Measurements from ENCODE around the gene BCAP31.

The BCAP31 gene

DNA sequence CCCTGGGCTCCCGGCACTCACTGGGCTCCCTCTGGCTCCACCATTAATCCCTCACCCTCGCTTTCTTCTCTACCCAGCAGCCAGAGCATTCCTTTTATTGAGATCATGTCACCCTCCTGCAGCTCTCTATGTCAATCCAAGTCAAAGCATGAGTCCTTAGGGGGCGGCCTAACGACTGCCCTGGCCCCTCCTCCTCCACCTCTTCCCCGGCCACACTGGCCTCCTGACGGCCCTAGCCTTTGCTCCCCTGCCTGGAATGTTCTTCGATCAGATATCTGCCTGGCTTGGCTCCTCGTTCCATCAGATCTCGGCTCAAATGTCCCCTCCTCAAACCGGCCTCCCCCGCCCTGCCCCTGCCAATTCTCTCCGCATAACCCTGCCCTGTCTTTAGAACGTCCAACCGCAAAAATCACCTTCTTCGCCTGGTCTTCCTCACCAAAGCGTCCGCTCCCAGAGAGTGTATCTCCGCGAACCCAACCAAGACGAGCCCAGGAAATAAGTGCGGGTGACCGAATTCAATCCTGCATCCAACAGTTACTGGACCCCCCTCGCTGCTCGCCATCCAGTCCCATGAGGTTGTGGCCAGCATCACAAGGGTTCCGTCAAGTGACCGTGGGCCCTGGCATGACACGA, 49.9 kb downstream of the BCAP31 start:
- DNase-seq, result no peak

DNA sequence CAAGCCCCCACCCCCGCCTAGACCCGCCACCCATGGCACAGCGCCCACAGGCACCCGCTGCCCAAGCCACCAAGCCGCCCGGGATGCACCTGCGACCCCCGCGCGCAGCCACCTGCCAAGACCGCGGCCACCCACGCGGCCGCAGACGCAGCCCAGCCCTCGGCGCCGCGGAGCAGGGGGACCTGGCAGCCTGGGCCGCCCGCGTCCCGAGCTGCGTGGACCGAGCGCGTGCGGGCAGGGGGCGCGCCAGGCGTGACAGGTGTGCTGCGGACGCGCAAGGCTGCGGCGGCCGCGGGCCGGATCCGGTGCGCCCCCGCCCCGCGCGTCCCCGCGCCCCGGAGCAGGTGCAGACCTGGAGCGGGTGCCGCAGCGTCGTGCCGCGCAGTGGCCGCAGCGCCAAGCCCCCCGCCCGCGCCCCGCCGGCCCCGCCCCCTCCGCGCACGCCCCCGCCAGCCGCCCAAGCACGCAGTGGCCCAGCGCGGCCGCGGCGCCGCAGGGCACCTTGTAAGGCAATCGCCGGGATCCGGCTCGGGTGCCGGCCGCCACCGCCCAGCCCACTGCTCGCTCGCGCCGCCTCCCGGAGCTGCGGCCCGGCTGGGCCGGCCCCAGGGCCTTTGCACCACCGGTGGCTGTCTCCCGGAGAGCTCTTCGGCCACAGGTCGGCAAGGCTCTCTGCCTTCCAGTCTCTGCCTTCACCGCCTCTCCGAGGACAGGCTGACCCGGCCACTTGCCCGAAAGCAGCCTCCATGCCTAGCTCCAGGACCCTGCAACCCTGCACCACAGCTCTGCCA, 50.6 kb downstream of the BCAP31 start, which contains the start of gene PNCK:
Gene PNCK (minus strand): TSS at position 386 of the 791 bp plus-strand sequence. CDS start 737 bp downstream, outside the sequence.
- DNase-seq, result no peak

DNA sequence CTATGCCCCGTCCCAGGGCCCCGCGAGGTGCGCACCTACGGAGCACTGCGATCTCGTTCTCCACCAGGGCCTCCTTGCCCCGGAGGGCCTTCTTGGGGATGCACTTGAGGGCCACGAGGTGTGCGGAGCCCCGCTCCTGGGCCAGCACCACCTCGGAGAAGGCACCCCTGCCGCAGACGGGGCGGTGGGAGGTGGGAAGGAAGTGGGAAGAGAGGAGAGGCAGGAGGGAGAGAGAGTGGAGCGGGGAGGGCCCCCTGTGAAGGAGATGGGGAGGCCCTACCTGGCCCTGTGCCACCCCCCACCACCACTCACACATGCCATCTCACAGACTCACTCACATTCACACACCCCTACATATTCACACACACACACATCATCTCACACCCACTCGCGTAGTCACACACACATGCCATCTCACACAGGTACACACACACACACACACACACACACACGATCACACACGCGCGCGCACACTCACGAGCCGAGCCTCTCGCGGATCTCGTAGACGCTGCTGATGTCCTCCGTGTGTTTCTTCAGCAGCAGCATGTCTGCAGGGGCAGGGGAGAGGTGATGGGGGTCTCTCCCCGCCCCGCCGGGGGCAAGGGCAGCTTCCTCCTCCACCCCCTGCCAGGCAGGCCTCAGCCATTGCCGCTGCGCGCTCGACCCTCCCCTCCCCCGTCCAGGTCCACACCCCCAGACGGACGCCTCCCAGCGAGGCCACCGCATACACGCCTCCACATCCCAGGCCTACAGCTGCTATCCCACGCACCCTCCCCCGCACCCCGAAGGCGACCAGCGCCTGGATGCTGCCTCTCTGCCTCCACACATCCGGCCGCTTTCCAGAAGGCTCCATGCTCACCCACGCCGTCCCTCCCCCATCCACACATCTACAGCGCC, 51.4 kb downstream of the BCAP31 start:
- no peak for DNase-seq

DNA sequence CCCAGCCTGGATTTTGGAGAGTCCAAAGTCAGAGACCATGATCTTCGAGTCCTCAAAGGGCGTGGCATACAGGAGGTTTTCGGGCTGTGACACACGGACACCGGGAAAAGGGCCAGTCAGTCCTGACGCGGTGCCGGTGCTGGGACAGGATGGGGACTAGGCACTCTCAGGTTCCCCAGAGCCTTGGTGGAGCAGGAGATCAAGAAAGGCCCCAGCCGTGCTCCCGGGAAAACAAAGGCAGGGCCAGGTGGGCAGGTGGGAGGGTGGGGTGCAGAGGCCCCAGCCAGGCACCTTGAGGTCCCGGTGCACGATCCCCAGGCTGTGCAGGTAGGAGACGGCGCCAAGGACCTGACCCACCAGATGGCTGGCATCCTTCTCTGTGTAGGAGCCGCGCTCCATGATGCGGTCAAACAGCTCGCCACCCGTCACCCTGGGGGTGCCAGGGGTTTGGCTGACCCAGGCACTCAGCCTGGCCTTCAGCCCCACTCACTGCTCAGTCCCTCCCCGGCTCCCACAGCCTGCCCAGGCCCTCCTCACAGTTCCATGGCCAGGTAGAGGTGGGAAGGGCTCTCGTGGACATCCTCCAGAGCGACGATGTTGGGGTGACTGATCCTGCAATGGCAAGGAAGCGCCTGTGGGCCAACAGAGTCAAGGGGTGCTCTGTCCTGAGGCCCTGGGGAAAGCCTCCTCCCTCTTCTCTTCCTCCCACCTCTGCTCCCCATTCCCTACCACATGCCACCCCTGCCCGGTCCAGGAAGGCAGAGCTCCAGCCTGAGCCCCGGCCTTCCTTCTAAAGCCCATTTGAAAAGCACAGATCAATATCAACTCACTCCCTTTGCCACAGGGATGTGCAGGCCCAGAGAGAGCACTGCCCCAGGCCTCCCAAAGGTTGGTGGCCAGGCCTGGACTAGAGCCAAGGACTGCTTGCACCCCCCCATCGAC, 52.3 kb downstream of the BCAP31 start:
- no peak for DNase-seq

DNA sequence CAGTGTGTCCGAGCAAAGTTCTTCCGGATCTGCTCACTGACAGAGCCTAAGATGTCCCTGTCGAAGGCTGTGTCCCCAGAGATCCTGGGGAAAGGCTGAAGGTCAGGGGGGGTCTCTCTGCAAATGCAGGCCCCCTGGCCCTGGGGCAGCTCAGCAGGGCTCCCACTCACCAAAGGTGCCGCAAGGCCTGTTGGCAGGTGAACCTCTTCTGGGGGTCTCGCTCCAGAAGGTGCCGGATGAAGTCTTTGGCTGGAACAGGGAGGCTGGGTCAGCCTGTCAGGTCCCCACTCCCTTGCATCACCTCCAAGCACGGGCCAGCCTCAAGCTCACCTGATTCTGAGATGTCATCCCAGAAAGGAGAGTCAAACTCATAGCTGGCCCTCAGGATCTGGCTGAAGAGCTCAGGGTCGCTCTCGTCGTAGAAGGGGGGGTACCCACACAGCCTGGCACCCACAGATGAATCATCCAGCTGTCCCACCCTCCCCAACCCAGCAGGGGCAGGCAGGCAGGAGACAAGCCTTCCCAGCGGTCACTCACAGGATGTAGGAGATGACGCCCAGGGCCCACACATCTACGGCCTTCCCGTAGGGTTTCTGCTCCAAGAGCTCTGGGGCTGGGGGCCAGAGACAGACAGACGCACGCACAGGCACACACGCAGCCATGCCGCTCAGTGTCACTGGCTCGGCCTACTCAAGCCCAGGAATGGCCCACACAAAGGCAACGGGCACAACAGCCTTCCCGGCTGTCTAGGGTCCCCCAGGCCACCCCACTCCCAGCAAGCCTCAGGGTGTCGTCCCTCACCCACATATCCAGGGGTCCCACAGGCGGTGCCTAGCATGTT, 53.2 kb downstream of the BCAP31 start:
- no peak for DNase-seq

DNA sequence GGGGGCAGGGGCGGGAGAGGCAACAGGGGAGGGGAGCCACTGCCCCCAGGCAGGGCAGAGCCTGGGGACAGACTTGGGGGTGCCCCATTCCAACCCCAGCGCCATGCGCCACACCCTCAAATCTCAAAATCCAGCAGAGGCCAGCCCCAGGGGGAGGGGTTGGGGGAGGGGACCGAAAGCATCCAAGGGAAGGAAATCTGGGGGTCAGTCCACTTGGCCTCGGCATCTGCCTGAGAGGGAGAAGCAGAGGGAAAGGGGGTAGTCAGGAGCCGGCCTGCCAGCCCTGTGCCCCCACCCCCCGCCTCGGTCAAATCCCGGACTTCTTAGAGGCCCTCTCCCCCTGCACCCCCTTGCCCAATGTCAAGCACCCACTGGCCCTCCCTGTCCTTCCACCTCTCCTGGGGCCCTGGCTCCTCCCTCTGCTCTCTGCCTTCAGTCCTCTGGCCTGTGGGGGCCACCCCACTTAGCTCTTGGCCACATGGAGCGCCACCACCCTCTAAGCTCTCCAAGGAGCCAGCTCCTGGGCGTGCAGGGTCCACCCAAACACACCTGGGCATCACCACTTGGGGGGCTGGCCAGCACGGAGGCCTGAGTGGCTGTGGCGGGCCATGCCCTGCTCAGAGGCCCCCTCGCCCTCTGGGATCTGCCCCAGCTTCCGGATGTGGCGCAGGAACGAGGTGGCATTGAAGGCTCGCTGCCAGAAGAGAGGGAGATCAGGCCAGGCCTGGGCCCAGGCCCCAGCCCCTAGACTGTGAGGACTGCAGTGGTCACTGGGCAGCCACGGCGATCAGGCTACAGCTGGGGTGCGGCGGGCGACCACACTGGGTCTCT, 54.1 kb downstream of the BCAP31 start:
- no peak for DNase-seq

DNA sequence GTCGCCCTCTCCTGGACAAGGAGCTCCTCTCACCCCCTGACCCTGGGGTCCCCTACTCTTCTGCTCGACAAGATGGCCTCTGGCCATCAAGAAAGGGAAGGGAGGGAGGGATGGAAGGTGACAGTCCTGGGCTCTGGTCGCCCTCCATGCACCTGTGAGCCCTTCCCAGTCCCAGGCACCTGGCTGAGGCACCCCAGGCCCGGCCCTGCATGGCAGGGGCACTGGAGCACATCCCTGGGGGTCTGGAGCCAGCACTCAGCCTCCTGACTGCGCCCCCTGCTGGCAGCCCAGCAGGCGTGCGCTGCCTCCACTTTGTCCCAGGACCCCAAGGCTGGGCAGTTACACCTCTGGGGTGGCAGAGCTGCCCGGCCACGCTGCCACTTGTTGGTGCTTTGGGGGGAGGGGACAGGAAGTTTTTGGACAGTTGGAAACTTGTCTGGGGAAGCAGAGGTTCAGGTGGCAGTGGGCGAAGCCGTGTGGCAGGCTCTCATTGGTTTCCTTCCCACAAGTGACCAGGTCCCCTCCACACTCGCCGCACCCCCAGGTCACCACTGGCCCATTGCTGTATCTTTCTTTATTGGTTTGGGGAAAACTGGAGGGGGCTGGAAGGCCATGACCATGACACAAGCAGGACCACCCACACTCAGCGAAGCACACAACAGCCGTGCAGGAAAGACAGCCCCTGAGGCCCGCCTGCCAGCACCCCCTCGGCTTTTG, 54.9 kb downstream of the BCAP31 start:
- DNase-seq, result no peak

DNA sequence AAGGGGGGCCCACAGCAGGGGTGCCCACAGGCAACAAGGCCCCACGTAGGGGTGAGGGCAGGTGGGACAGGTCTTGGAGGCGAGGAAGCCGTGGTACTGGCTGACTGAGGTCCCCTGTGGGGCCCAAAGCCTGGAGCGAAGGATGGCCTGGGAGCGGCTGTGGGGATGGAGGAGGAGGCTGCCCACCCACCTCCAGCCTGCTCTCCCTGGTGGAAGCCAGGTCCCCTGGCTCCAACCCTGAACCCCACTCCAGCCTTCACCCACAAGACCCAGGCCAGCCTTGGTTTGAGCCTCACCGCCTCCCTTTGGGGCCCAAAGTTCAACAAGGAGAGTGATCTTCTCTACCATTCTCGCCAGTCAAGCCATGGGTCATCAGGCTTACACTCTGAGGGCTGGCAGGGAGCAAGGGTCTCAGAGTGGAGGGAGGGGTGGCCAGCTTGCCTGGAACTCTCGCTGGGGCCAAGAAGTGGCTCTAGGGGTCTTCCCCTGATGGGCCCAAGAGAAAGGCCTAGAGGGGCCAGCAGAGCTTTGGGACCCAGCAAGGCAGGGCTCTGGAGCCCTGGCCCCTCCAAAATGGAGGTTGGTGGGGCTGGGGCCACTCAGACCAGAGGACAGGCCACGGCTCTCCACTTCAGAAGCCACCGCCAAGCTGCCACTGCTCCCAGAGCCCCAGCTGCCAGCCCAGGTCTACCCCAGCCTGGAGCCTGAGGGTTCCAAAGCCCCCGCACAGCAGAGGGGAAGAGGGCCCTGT, 55.6 kb downstream of the BCAP31 start:
- no peak for DNase-seq

DNA sequence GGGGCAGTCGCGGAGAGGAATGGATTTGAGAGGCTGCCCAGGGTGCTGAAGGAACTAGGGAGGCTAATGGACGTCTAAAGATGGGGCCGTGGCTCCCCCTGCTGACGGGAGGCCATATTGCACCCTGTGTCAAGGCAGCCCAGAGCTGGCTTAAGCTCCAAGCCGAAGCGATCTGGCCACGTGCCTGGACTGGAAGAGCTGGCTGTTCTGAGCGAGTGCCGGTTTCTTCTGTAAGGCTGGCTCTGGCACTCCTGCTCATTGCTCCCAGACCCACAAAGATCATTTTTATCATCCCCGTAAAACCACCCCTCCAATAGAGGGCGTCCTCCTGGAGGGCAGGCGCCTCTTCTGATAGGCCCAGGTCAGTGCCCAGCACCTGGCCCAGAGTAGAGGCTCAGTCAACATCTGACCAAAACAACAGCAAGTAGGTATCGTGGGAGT, 56.2 kb downstream of the BCAP31 start:
- DNase-seq, result peak; percentile 50

DNA sequence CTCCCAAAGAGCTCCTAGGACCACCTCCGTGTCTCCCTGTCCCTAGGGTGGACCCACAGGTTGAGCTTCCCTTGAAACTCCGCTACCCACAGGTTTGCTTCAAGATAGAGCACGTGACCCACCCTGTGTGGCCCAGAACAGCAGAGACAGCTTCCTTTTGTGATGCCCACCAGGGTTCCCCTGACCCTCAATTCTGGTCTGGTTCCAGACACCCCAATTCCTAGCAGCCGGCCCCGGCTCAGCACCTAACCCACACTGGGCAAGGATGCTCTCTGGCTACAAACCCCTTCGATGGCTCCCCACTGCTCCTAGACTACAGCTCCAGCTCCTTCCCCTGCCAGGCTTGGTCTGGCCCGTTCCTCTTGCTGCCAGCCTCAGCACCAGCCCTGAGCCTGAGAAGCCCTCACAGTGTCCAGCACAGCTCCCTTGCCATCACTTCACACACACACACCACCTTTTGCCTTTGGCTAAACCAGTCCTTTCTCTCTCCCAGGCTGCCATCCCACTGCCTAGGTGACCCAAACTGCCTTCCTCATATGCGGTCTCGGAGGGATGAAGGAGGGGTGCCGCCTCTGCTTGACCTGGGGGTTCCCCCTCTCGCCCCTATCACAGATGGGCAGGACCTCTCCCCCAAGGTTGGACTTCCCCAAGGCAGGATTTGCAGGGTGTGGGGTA, 56.8 kb downstream of the BCAP31 start:
- peak; percentile 41 for DNase-seq

DNA sequence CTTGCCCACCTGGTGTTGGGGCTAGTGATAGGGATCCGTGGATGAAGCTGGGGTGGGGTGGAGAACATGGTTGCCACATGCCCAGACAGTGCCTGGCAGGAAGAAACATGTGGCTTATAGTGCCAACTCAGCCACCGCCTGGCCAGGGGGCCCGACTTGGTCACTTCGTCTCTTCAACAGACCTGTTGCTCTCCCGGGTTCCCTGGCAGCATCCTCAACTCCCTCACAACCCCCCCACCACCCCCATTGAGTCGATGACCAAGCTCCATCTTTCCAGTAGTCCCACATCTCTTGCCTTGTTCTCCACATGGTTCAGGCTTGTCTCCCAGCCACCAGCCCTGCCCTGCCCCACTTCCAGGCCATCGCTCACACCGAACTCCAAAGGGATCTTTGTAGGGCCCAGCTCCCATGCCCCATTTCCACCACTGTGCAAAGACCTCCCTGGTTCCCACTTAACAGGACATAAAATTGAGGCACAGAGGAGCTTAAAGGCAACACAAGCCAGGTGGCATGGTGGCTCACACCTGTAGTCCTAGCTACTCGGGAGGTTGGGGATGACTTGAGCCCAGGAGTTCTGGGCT, 58.4 kb downstream of the BCAP31 start:
- no peak for DNase-seq

DNA sequence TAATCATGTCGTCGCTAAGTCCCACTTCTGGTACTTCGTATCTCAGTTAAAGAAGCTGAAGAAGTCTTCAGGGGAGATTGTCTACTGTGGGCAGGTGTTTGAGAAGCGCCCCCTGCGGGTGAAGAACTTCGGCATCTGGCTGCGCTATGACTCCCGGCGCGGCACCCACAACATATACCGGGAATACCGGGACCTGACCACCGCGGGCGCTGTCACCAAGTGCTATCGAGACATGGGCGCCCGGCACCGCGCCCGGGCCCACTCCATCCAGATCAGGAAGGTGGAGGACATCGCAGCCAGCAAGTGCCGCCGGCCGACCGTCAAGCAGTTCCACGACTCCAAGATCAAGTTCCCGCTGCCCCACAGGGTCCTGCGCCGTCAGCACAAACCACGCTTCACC, 61.9 kb downstream of the BCAP31 start:
- peak; percentile 46 for DNase-seq

DNA sequence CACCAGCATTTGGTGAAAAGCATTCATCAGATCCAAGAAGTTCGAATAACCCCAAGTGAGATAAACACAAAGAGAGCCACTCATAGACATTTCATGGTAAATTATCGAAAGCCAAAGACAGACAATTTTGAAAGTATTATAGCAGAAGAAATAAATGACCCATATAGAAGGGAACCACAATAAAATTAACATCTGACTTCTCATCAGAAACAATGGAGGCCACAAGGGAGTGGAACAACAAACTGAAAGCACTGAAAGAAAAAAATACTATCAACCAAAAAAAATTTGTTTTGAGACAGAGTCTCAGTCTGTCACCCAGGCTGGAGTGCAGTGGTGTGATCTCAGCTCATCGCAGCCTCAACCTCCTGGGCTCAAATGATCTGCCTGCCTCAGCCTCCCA, 64.9 kb downstream of the BCAP31 start:
- DNase-seq, result no peak

DNA sequence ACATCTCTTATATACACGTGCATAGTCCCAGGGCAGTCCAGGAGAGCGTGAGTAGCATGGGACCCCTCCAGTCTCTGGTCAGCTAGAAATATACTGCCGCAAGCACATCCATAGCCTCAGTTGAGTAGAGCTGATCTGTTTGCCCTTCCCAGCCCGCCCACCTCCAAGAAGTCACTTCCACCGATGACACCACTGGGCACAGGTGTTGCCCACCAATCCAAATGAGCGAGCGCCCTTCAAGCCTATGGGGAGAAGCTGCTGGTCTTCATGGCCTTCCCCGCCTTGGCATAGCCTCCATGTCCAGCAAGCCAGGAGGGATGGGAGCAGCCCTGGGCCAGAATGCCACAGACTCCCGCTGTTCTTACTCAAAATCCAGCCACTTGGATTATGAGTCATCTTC, 67.0 kb downstream of the BCAP31 start:
- no peak for DNase-seq

DNA sequence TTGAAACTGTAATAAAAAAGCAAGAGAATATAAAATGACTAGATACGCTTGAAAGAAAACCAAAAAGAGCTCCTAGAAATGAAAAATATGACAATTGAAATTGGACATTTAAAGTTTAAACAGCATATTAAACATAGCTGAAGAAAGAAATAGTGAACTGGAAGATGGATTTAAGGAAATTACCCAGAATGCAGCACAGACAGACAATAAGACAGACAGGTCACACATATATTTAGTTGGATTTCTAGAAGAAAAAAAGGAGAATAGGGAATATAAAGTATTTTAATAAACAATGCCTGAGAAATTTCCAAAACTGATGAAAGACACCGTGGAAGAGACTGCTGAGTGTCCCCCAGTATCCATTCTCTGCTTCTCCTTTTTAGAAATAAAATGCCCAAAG, 70.6 kb downstream of the BCAP31 start:
- DNase-seq, result no peak

DNA sequence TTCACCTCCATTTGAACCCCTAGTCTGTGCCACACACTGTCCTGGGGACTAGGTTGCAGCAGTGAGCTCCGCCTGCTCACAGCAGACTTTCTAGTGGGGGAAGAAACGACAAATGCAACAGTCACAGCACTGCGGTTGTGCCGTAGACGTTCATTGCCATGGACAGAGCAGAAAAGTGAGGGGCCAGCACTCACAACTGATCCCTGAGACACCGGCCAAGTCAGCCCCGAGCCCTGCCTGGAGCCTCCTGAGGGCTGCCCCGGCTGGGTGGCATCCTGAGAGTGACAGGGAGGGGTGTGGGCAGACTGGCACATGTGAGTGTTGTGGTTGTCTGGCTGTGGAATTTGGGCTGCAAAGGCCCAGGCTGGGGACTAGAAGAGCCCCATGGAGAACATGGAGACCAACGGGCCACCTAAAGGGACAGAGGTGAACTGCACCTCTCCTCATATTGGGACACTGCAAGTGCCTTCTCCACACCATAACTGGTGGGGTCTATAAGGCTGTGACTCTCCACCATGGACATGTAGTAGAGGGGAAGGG, 72.6 kb downstream of the BCAP31 start:
- DNase-seq, result no peak

DNA sequence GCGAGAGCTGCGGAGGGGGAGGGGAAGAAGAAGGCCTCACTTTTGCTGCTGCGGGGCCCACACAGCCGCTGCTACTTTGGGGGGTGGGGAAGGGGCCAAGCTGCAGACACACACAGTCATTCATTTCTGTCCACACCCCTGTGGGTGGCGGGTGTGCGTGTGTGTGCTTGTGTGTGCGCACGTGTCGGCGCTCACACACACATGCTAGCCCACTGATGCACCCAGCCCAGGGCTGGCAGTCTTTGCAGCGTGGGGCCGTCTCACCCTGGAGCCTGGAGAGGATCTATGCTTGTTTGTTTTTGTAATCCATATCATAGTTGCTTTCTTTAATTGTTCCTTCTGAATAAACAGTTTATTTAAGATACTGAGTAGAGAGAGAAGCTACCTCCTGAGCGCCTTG, 73.2 kb downstream of the BCAP31 start:
- DNase-seq, result no peak

Data from right kidney (tissue), 1 donor.